Karpas-422 (cell line): ENCODE measurements around the gene LRRC71. TPM values are rescaled to one million over a fixed set of nuclear protein-coding genes. Genes with fewer than 3 reads are reported as not detected.

Source experiments
- DNase-seq: peaks from one replicate; pipeline ENCODE4 v3.0.0-alpha.2; 2015
- H2AFZ ChIP-seq: fragments of 200-600 bp; sonication (generic); 2 replicates; pipeline ENCODE4 v1.6.1; 2014; ENCODE audit warnings: antibody characterized with exemption, low read length, mixed read lengths
- H3K27ac ChIP-seq: fragments of 200-600 bp; sonication (generic); 2 replicates; pipeline ENCODE4 v1.5.1; 2014; ENCODE audit warnings: mild to moderate bottlenecking, low read length, moderate library complexity
- H3K27me3 ChIP-seq: fragments of 200-600 bp; sonication (generic); 2 replicates; pipeline ENCODE4 v1.6.1; 2014; ENCODE audit warnings: low read length, mixed read lengths
- H3K36me3 ChIP-seq: fragments of 200-600 bp; sonication (generic); 2 replicates; pipeline ENCODE4 v1.6.1; 2014; ENCODE audit warnings: low read length, mixed read lengths; ENCODE audit not compliant: insufficient read depth
- H3K4me1 ChIP-seq: fragments of 200-600 bp; sonication (generic); 2 replicates; pipeline ENCODE4 v1.6.1; 2014; ENCODE audit warnings: mild to moderate bottlenecking, low read length, mixed read lengths
- H3K4me2 ChIP-seq: fragments of 200-600 bp; sonication (generic); 2 replicates; pipeline ENCODE4 v1.6.1; 2014; ENCODE audit warnings: low read length, low read depth, mild to moderate bottlenecking; ENCODE audit not compliant: poor library complexity, severe bottlenecking
- H3K4me3 ChIP-seq: fragments of 200-600 bp; sonication (generic); 2 replicates; pipeline ENCODE4 v1.5.1; 2014; ENCODE audit warnings: mild to moderate bottlenecking, antibody characterized with exemption, low read length, mixed read lengths
- H3K79me2 ChIP-seq: fragments of 200-600 bp; sonication (generic); 2 replicates; pipeline ENCODE4 v1.6.1; 2014; ENCODE audit warnings: mild to moderate bottlenecking, low read length, mixed read lengths
- H3K9ac ChIP-seq: fragments of 200-600 bp; sonication (generic); 2 replicates; pipeline ENCODE4 v1.6.0; 2014; ENCODE audit warnings: low read length
- H3K9me2 ChIP-seq: fragments of 200-600 bp; sonication (generic), shearing (Covaris generic); replicated peaks from 2 replicates; pipeline ENCODE4 v1.6.0; 2014; ENCODE audit warnings: mild to moderate bottlenecking, low read length, moderate library complexity; ENCODE audit not compliant: insufficient read depth
- H3K9me3 ChIP-seq: fragments of 300-700, 200-600 bp; sonication (generic); 2 replicates; pipeline ENCODE4 v1.6.1; 2014; ENCODE audit warnings: low read length, mixed read lengths
- H4K20me1 ChIP-seq: fragments of 200-600 bp; sonication (generic); 2 replicates; pipeline ENCODE4 v1.6.1; 2014; ENCODE audit warnings: mild to moderate bottlenecking, antibody characterized with exemption, low read length, low read depth; ENCODE audit not compliant: insufficient read depth
- total RNA-seq: library from RNA; depleted of rRNA; stranded (reverse); fragments of >200 nt; shearing (Covaris generic); gene quantifications from 2 replicates; pipeline ENCODE4 v1.2.3, GENCODE V29; 2014; ENCODE audit warnings: low replicate concordance

Gene LRRC71
- total RNA-seq, 1 experiment from 2014 or later = not detected

DNA sequence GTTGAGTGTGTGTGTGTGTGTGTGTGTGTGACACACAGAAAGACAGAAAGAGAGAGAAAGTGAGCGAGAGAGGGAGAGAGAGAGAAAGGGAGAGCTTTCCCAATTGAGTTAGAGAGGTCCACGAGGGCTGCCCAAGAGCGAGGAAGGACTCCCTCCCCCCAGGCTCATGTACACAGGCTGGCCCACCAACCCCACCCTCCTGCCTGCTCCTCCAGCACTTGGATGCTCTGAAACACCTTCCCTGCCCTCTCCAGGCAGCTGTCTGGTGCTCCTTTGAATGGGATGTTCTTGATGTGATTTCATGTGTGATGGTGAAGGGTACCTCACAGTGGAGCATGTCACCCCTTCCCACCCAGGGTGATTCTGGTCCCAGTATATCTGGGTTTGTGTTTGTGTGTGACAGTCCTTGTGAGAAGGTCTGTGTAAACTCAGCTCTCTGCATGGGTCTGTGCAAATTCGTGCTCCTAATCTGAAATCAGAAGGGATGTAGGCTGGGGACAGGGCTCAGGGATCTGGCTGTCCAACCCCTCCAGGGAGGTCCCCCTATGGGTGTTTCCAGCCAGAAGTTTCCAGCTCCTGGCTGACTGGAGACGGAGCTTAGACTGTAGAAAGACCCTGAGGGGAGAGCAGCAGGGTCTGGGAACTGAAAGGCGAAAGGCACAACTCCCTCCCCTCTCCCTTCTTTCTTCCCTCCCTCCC, 33.7 kb upstream of the LRRC71 start:
- no peak for DNase-seq
- Histone ChIP-seq H3K4me1 (peaks cover 4% of the 10 kb centered on the region), H3K79me2 (no peaks in the 10 kb centered on the region), H2AFZ (no peak overlapping the region), H3K27ac (no peak overlapping the region), H3K4me2 (no peak overlapping the region), H3K9me2 (no peaks in the 10 kb centered on the region), H3K27me3 (no peaks in the 10 kb centered on the region), H3K4me3 (no peak overlapping the region), H3K36me3 (no peaks in the 10 kb centered on the region), H4K20me1 (no peaks in the 10 kb centered on the region), H3K9me3 (no peaks in the 10 kb centered on the region), H3K9ac (no peak overlapping the region)

DNA sequence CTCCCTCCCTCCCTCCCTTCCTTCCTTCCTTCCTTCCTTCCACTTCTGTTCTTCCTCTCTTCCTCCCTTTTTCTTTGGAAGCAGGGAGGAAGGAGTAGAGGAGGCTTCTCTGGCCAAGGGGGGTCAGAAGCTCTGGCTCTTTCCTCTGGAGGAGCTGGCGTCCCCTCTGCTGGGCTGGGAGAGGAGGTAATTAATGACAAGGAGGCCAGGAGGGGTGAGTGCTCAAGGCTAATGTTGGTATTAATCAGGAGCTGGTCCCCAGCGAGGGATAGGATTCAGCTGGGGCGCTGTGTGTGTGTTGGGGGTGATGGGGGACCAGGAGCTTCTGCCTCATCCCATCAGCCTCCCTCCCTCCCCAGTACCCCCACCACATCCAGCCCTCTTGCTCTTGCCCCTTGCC, 33.1 kb upstream of the LRRC71 start:
- no peak for DNase-seq
- peaks cover 4% of the 10 kb centered on the region for H3K4me1 ChIP-seq
- no peaks in the 10 kb centered on the region for H3K36me3 ChIP-seq
- H3K9ac ChIP-seq = no peak overlapping the region
- no peaks in the 10 kb centered on the region for H3K9me2 ChIP-seq
- H3K27ac ChIP-seq = no peak overlapping the region
- H3K9me3 ChIP-seq = no peaks in the 10 kb centered on the region
- no peak overlapping the region for H2AFZ ChIP-seq
- no peaks in the 10 kb centered on the region for H3K79me2 ChIP-seq
- no peak overlapping the region for H3K4me2 ChIP-seq
- no peaks in the 10 kb centered on the region for H3K27me3 ChIP-seq
- no peaks in the 10 kb centered on the region for H4K20me1 ChIP-seq
- no peak overlapping the region for H3K4me3 ChIP-seq

DNA sequence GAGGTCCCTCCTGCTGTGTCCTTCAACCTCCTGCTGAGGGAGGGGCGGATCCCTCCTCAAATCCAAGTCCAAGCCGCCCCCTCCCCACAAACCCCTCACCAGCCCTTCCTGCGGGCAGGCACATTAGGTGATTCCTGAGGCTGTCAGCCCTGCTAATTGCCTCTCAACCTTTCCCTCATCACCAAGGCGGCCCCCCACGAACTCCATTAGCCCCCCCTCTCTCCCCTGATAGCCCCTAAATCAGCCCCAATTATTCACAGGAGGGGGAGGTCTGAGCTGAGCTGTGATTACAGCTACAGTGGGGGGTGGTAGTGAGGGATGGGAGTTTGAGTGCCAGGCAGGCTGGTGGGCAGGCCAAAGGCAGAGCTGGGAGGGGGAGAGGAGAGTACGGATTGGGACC, 32.7 kb upstream of the LRRC71 start:
- Histone ChIP-seq H3K27me3 (no peaks in the 10 kb centered on the region), H3K4me3 (no peak overlapping the region), H3K4me1 (peaks cover 4% of the 10 kb centered on the region)

DNA sequence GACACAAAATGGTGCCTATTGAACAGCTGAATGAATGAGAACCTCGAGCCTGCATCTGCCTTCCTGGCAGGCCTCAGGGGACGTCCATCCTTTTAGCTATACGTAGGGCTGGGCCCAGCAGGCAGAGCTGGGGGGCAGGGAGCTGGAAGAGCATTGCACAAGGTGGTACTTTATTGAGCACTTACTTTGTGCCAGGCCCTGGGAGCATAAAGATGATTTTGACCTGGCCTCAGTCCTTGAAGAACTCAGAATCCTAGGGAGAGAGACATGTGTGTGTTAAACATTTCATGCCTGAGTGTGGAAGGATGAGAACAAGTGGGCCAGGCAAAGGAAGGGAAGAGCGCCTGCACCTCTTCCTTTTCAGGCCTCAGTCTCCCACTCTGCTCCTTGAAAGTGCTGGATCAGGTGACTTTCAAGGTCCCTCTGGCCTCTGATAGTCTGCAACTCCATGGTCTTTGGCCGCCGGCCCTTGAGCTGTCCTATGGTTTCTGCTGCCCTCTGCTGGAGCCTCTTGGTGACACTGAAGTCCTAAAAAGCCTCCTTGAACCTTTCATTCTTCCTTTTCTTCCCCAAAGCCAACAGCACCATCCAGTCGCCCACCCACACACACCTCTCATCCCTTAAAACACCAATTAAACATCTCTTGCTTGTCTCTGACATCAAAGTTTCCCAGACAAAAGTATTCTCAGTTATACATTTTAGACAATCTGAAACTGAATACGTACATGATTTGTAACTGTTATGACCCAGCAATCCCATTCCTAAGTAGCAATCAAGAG, 30.4 kb upstream of the LRRC71 start:
- Histone ChIP-seq H3K27ac (no peak overlapping the region), H3K4me3 (no peak overlapping the region), H4K20me1 (no peaks in the 10 kb centered on the region), H3K9me2 (no peaks in the 10 kb centered on the region), H3K36me3 (no peaks in the 10 kb centered on the region), H3K79me2 (no peaks in the 10 kb centered on the region), H2AFZ (peak overlapping the region; percentile 62), H3K9me3 (no peaks in the 10 kb centered on the region), H3K4me1 (peaks cover 4% of the 10 kb centered on the region), H3K27me3 (no peaks in the 10 kb centered on the region), H3K4me2 (no peak overlapping the region), H3K9ac (0 out of 2 replicates have a peak overlapping the region, but pooled peaks have one; percentile 13)
- peak; percentile 90 for DNase-seq

More for the DNA sequence above, 32.7 kb upstream of the LRRC71 start:
- Histone ChIP-seq H3K27ac (no peak overlapping the region), H2AFZ (no peak overlapping the region), H4K20me1 (no peaks in the 10 kb centered on the region), H3K79me2 (no peaks in the 10 kb centered on the region), H3K36me3 (no peaks in the 10 kb centered on the region), H3K9me3 (no peaks in the 10 kb centered on the region), H3K9me2 (no peaks in the 10 kb centered on the region), H3K4me2 (no peak overlapping the region), H3K9ac (no peak overlapping the region)
- no peak for DNase-seq

DNA sequence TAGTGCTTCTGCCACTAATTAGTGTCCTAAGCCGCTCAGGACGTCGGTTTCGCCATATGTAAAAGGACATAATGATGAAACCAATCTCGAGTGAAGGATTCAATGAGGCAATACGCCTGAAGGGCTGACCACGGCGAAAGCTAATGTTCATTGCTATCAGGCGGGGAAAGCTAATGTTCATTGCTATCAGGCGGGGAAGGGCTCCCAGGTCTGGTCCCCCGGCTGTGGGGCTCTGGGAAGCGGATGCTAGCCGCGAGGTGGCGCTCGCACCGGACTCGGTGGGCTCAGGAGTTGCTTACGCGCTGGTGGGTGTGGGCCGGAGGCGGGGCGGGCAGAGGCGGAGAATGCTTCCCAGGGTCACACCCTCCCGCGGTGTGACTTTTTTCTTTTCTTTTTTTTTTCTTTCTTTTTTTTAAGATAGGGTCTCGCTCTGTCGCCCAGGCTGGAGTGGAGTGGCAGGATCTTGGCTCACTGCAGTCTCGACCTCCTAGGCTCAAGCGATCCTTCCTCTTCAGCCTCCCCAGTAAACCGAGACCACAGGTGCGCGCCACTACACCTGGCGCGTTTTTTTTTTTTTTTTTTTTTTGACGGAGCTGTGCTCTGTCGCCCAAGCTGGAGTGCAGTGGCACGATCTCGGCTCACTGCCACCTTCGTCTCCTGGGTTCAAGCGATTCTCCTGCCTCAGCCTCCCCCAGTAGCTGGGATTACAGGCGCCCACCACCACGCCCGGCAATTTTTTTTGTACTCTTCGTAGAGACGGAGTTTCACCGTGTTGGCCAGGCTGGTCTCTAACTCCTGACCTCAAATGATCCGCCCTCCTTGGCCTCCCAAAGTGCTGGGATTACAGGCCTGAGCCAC, 28.0 kb upstream of the LRRC71 start:
- no peaks in the 10 kb centered on the region for H3K9me3 ChIP-seq
- no peaks in the 10 kb centered on the region for H3K36me3 ChIP-seq
- H3K27ac ChIP-seq = no peak overlapping the region
- H3K4me1 ChIP-seq = peaks cover 4% of the 10 kb centered on the region
- peak; percentile 94 for DNase-seq
- H3K4me2 ChIP-seq = no peak overlapping the region
- no peaks in the 10 kb centered on the region for H3K27me3 ChIP-seq
- H3K79me2 ChIP-seq = no peaks in the 10 kb centered on the region
- H3K9me2 ChIP-seq = no peaks in the 10 kb centered on the region
- no peak overlapping the region for H2AFZ ChIP-seq
- no peak overlapping the region for H3K9ac ChIP-seq
- H3K4me3 ChIP-seq = no peak overlapping the region
- H4K20me1 ChIP-seq = no peaks in the 10 kb centered on the region

DNA sequence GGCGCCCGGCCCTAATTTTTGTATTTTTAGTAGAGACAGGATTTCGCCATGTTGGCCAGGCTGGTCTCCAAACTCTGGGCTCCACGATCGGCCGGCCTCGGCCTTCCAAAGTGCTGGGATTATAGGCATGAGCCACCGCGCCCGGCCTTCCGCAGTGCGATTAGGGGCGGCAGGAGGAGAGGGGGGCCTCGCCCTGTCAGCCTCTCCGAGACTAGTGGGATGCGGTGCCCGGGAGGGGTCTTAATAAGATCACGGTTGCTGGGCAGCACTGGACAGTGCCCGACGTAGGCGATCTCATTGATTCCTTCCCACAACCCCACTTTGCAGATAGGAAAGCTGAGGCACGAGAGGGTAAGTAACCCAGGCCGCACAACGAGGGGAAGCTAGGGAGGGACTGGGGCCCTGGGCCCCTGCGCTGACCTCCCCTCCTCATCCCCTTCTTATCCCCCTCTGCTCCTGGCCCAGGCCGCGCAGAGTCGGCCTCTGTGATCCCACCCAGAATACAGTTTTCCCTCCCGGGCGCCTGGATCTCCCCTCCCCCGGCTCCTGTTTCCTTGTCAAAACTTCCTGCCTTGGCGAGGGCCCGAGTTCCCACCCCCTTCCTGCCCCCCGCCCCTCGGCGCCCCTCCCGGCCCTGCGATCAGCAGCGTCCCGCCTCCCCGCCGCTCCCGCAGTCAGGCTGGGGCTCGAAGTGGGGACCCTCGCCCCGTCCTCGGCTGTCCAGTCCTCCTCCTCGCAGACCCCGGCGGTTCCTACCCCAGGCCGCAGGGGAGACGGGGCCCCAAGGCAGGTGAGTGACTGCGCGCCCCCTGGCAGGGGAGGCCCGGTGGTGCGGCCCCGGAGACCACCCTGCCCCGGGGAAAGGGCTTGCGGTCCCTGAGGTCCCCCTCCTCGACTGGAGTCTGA, 27.1 kb upstream of the LRRC71 start, which contains the start of gene PEAR1:
Gene PEAR1, plus strand, starts transcription at position 671 of the 906 bp plus-strand sequence. CDS start 10,209 bp downstream, outside the sequence.
- no peak within 1 kb of the TSS for H3K4me3 ChIP-seq
- peaks cover 4% of the 10 kb centered on the region for H3K4me1 ChIP-seq
- no peaks in the 10 kb centered on the region for H3K36me3 ChIP-seq
- no peaks in the 10 kb centered on the region for H3K9me3 ChIP-seq
- no peaks in the 10 kb centered on the region for H3K9me2 ChIP-seq
- no peak for DNase-seq
- H3K9ac ChIP-seq = no peak within 1 kb of the TSS
- no peak within 1 kb of the TSS for H2AFZ ChIP-seq
- no peak within 1 kb of the TSS for H3K27ac ChIP-seq
- H4K20me1 ChIP-seq = no peaks in the 10 kb centered on the region
- no peaks in the 10 kb centered on the region for H3K27me3 ChIP-seq
- no peaks in the 10 kb centered on the region for H3K79me2 ChIP-seq
- no peak within 1 kb of the TSS for H3K4me2 ChIP-seq

DNA sequence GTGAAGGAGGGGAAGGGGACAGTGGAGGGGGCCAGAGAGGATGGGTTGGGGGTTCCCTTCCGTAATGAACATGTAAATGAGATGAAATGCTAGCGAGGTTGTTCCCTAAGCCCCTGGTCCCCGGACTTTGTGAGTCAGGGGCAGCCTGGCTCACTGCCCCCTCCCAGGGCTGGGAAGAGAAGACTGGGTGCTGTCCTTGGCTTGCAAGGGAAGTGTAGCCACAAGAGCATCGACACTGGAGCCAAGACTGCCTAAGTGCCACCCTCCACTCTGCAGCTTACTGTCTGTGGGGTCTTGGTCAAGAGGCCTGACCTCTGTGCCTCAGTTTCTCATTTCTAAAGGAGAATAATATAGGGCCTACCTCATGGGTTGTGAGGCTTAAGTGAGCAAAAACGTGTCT, 26.4 kb upstream of the LRRC71 start:
- H3K27me3 ChIP-seq = no peaks in the 10 kb centered on the region
- no peak overlapping the region for H3K9ac ChIP-seq

More for the DNA sequence above, 26.4 kb upstream of the LRRC71 start:
- Histone ChIP-seq H3K4me1 (peaks cover 4% of the 10 kb centered on the region), H3K4me2 (no peak overlapping the region), H2AFZ (no peak overlapping the region), H3K9me3 (no peaks in the 10 kb centered on the region), H3K9me2 (no peaks in the 10 kb centered on the region), H3K27ac (no peak overlapping the region), H3K4me3 (no peak overlapping the region), H3K36me3 (no peaks in the 10 kb centered on the region), H3K79me2 (no peaks in the 10 kb centered on the region), H4K20me1 (no peaks in the 10 kb centered on the region)
- DNase-seq = no peak
